Measurements from ENCODE around the gene MGME1. TPM values are rescaled to one million over a fixed set of nuclear protein-coding genes. Genes with fewer than 3 reads are reported as not detected.

MGME1 gene
- total and polyA plus RNA-seq, 2 of the 13 experiments (the other 11 are each of a cell fraction or from before 2014, with no cell fraction given): 36.7 to 66.6 TPM

GRCh38 chr20:17971300-17972013, 2.6 kb downstream of the MGME1 start (continued):
- TF ChIP-seq ZBTB42 (CRISPR knock-in tag; IDR thresholded peaks at IDR 0.05) (no peak), HINFP (CRISPR knock-in tag; IDR thresholded peaks at IDR 0.05; ENCODE audit: low read depth) (no peak), TEAD2 (CRISPR knock-in tag; IDR thresholded peaks at IDR 0.05) (no peak), RBM22 (optimal IDR thresholded peaks at IDR 0.05; ENCODE audit: low read length) (no peak), SAP130 (CRISPR knock-in tag; IDR thresholded peaks at IDR 0.05; ENCODE audit: low read depth) (peak; percentile 70), TCF12 (IDR thresholded peaks at IDR 0.05) (no peak), TCF12 (CRISPR knock-in tag; IDR thresholded peaks at IDR 0.05) (no peak), FOXA1 (IDR thresholded peaks at IDR 0.05) (no peak), FOXA1 (CRISPR knock-in tag; IDR thresholded peaks at IDR 0.05) (0 out of 2 replicates have a peak, but pooled peaks have one; percentile 35), ZNF205 (CRISPR knock-in tag; IDR thresholded peaks at IDR 0.05) (no peak), ISX (CRISPR knock-in tag; conservative IDR thresholded peaks at IDR 0.05) (no peak), TFE3 (CRISPR knock-in tag; IDR thresholded peaks at IDR 0.05) (no peak), SOX5 (CRISPR knock-in tag; IDR thresholded peaks at IDR 0.05; ENCODE audit: borderline replicate concordance) (peak; percentile 40; the same call in 1 of the 2 replicates), FIP1L1 (IDR thresholded peaks at IDR 0.05; ENCODE audit: borderline replicate concordance, insufficient read depth, low read depth, low read length) (no peak), ISL2 (CRISPR knock-in tag; IDR thresholded peaks at IDR 0.05) (no peak), NKX3-1 (CRISPR knock-in tag; IDR thresholded peaks at IDR 0.05) (no peak), TCF7 (IDR thresholded peaks at IDR 0.05; ENCODE audit: low read depth) (no peak), AFF4 (CRISPR knock-in tag; IDR thresholded peaks at IDR 0.05) (no peak), ZNF317 (CRISPR knock-in tag; IDR thresholded peaks at IDR 0.05) (no peak), ZSCAN12 (CRISPR knock-in tag; IDR thresholded peaks at IDR 0.05) (no peak), ZNF629 (CRISPR knock-in tag; conservative IDR thresholded peaks at IDR 0.05) (no peak), ETV5 (CRISPR knock-in tag; IDR thresholded peaks at IDR 0.05; ENCODE audit: borderline replicate concordance) (no peak), ATF3 (CRISPR knock-in tag; IDR thresholded peaks at IDR 0.05) (no peak), HCFC1 (IDR thresholded peaks at IDR 0.05; ENCODE audit: low read depth, low read length) (no peak), ZNF264 (CRISPR knock-in tag; IDR thresholded peaks at IDR 0.05) (no peak), ZNF232 (CRISPR knock-in tag; IDR thresholded peaks at IDR 0.05; ENCODE audit: borderline replicate concordance) (no peak), MXD4 (CRISPR knock-in tag; IDR thresholded peaks at IDR 0.05) (no peak)

All from HepG2 (cell line).